Measurements from ENCODE around the gene F8. TPM values are rescaled to one million over a fixed set of nuclear protein-coding genes. Genes with fewer than 3 reads are reported as not detected.
"Not testable (repeated sequence)": the region's sequence is repeated elsewhere in the genome, so short reads cannot be mapped to it uniquely, and the experiment has no call there.

Gene F8
- total RNA-seq, 1 donor from 2014 or later: 49.7 TPM

- H3K27me3 ChIP-seq (ENCODE audit: low read depth): no peaks in the 10 kb centered on the region
- intact Hi-C loops (cut with micrococcal nuclease): no loop called here
- no peak overlapping the region for H3K4me3 ChIP-seq
- no peak for TF ChIP-seq CTCF (IDR thresholded peaks at IDR 0.05; ENCODE audit: borderline replicate concordance)
- no peaks in the 10 kb centered on the region for H3K36me3 ChIP-seq
- H3K27ac ChIP-seq (replicated peaks): no peak overlapping the region
- no peaks in the 10 kb centered on the region for H3K4me1 ChIP-seq
- no peak for DNase-seq
- no peaks in the 10 kb centered on the region for H3K9me3 ChIP-seq (replicated peaks)
These were observed 202.7 kb downstream of the F8 start for GRCh38 chrX:154819771-154820341.

DNA sequence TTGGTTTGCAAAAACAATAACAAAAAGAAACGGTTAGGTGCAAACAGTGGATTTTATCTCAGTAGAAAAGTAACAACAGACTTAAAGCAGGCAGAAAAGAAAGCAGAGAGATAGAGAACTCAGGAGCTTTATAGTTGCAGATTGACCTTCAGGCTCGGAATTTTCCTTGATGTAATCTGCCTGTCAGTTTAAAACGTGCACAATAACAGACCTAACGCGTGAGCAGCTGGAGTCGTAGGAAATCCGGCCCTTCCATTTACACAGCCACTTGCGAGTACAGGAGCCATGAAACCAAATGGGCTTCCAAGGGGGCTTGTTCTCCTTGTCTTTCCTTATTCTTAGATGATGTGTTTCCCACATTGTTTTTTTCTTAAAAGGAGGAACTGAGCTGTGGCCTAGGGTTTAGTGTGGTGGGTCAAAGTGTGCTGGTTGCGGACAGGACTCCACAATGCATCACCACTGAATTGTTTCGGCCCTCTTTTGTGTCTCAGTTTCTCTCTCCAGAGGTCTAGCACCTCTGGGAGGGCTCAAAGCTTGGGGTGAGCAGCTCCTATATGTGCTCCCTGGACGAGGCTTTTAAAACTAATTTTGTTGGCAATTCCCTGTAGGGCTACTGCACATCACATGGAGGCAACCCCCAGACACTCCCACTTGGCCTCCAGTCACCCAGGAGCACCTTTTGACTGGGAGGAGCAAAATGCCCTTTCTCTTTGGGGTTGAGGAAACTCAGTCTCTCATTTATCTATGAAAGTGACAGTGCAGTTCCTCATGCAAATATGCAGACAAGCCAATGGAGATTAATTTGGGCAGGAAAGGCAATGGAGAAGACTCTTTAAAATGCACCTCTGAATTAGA lies 203.4 kb downstream of the F8 start:
- Histone ChIP-seq H3K9me3 (replicated peaks) (no peaks in the 10 kb centered on the region), H3K4me1 (no peaks in the 10 kb centered on the region), H3K27me3 (ENCODE audit: low read depth) (no peaks in the 10 kb centered on the region), H3K36me3 (no peaks in the 10 kb centered on the region), H3K4me3 (no peak overlapping the region), H3K27ac (replicated peaks) (no peak overlapping the region)
- no peak for TF ChIP-seq CTCF (IDR thresholded peaks at IDR 0.05; ENCODE audit: borderline replicate concordance)
- intact Hi-C loops (cut with micrococcal nuclease): no loop called here
- DNase-seq: no peak

DNA sequence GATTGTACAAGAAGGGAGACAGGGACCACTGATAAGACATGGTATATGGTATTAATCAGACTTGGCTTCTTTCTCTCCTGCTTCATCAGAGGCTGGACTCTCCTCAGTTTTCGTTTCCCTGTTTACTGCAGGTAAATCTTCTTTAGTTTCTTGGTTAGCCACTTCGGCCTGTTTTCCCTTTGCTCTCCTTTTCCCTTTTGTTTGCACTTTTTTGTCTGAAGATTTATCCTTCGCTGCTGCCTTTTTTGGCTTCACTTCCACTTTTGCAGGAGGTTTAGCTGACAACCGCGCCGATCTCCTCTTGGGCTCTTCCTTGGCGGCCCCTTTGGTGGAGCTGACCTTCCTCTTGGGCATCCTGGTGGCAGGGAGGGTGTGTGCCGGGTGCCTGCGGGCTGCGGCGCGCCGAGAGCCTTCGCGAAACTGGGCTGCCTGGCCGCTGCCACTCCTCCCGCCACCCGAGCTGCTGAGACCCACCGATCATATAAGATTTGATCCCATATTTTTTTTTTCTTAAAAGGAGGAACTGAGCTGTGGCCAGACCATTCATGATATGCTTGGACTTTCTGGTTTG lies 205.4 kb downstream of the F8 start:
- H3K36me3 ChIP-seq; H3K27ac ChIP-seq (replicated peaks); DNase-seq; H3K4me3 ChIP-seq; intact Hi-C loops (cut with micrococcal nuclease); H3K4me1 ChIP-seq; H3K27me3 ChIP-seq (ENCODE audit: low read depth); H3K9me3 ChIP-seq (replicated peaks): not testable (repeated sequence)

DNA sequence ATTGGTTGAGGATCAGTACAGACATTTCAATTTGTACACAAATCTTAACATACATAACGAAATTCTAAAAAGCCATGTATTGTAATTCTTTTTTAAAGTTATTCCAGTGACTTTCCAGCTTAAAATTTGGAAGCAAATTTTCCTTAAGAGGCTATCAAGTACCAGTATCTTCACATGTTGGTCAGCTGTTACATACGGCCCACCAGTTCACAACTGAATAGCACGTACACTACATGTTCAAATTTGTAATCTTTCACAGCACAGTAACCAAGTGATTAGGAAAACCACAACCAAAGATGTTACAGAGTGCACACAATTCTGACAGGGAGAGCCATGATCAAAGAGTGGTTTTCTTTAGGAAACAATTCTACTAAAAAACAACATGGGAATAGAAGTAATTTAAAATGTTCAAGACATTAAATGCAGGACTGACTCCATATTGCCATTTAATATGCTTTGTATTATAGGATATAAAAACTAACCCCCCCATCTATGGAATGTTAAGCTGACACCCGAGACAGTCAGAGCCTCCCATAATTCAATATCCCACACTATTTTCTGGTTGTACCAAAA lies 206.1 kb downstream of the F8 start:
- DNase-seq; H3K27ac ChIP-seq (replicated peaks); H3K4me1 ChIP-seq; H3K36me3 ChIP-seq; H3K9me3 ChIP-seq (replicated peaks); H3K4me3 ChIP-seq; intact Hi-C loops (cut with micrococcal nuclease); H3K27me3 ChIP-seq (ENCODE audit: low read depth): not testable (repeated sequence)

- TF ChIP-seq CTCF (IDR thresholded peaks at IDR 0.05; ENCODE audit: borderline replicate concordance): no peak
- Histone ChIP-seq H3K4me1 (no peaks in the 10 kb centered on the region), H3K9me3 (replicated peaks) (no peaks in the 10 kb centered on the region), H3K27ac (replicated peaks) (no peak overlapping the region), H3K36me3 (no peaks in the 10 kb centered on the region), H3K27me3 (ENCODE audit: low read depth) (no peaks in the 10 kb centered on the region), H3K4me3 (no peak overlapping the region)
- intact Hi-C loops (cut with micrococcal nuclease): no loop called here
- DNase-seq: no peak
These were observed 207.2 kb downstream of the F8 start for GRCh38 chrX:154815274-154815818.

DNA sequence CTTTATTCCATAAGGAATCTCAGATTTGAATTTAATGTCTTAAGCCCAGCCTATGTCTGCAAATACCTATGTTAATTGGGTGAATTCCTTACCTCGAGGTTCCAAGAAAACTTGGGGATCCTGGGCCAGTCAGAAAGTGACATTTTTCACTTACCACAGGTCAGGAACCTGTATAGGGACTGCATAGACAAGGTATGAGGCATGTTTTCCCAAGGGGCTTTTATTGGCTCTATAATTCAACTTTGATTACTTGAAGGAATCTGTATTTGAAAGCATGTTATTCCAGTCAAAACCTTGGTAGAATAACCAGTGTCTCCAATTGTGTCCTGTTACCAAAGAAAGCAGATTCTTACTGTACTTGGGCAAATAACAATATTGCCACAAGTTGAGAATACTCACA lies 208.7 kb downstream of the F8 start:
- H3K36me3 ChIP-seq: no peaks in the 10 kb centered on the region
- no peak for DNase-seq
- intact Hi-C loops (cut with micrococcal nuclease): no loop called here
- no peaks in the 10 kb centered on the region for H3K9me3 ChIP-seq (replicated peaks)
- TF ChIP-seq CTCF (IDR thresholded peaks at IDR 0.05; ENCODE audit: borderline replicate concordance): no peak
- H3K4me3 ChIP-seq: no peak overlapping the region
- no peaks in the 10 kb centered on the region for H3K27me3 ChIP-seq (ENCODE audit: low read depth)
- H3K4me1 ChIP-seq: no peaks in the 10 kb centered on the region
- H3K27ac ChIP-seq (replicated peaks): no peak overlapping the region

All from left ventricle myocardium inferior (tissue), 1 donor.